GM12891 (cell line): Measurements from ENCODE around the gene POPDC2.

ENCODE experiments used
- PAX5 ChIP-seq: IDR thresholded peaks from 2 replicates; pipeline ENCODE4 v1.6.1; 2011; ENCODE audit warnings: low read length, moderate library complexity, mild to moderate bottlenecking; ENCODE audit not compliant: insufficient read depth, severe bottlenecking
- POLR2A ChIP-seq: IDR thresholded peaks from 2 replicates; pipeline ENCODE4 v1.6.1; 2011; ENCODE audit warnings: low read depth, low read length, control low read depth
- POLR2AphosphoS5 ChIP-seq: IDR thresholded peaks from 2 replicates; pipeline ENCODE4 v1.6.1; 2011; ENCODE audit warnings: low read depth, low read length, control low read depth
- POU2F2 ChIP-seq: IDR thresholded peaks from 2 replicates; pipeline ENCODE4 v1.6.1; 2011; ENCODE audit warnings: low read depth, mild to moderate bottlenecking, control low read depth, low read length, moderate library complexity
- SPI1 ChIP-seq: IDR thresholded peaks from 2 replicates; pipeline ENCODE4 v1.6.1; 2011; ENCODE audit warnings: low read depth, low read length, control low read depth
- TAF1 ChIP-seq: IDR thresholded peaks from 2 replicates; pipeline ENCODE4 v1.6.1; 2011; ENCODE audit warnings: low read depth, low read length, control low read depth

GRCh38 chr3:119703820-119704531, 43.6 kb upstream of the POPDC2 start:
- TF ChIP-seq POU2F2, result no peak
- TF ChIP-seq TAF1, result no peak
- no peak for TF ChIP-seq POLR2AphosphoS5
- no peak for TF ChIP-seq POLR2A
- no peak for TF ChIP-seq SPI1
- TF ChIP-seq PAX5, result no peak
